Measurements from ENCODE around the gene RNF113A.

DNA sequence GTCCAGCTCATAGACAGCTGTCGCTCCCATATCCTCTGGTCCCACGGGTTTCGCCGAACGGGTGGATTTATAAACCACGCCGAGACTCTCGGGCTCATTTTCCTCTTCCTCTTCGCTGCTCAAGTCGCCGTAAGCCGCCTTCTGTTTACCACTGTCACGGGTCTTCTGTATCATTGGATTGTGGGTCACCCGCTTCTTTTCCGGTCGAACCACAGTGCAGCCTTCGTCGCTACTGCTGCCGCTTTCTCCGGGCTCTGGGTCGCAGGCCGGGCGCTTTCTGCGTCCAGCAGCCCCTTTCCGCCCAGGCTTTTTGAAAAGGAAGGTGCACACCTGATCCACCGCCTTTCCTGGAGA lies 311 bp downstream of the RNF113A start:
- TF ChIP-seq EZH2 (IDR thresholded peaks at IDR 0.05; ENCODE audit: borderline replicate concordance, low read depth, low read length, severe bottlenecking): no peak
- TF ChIP-seq, protein P1, sequence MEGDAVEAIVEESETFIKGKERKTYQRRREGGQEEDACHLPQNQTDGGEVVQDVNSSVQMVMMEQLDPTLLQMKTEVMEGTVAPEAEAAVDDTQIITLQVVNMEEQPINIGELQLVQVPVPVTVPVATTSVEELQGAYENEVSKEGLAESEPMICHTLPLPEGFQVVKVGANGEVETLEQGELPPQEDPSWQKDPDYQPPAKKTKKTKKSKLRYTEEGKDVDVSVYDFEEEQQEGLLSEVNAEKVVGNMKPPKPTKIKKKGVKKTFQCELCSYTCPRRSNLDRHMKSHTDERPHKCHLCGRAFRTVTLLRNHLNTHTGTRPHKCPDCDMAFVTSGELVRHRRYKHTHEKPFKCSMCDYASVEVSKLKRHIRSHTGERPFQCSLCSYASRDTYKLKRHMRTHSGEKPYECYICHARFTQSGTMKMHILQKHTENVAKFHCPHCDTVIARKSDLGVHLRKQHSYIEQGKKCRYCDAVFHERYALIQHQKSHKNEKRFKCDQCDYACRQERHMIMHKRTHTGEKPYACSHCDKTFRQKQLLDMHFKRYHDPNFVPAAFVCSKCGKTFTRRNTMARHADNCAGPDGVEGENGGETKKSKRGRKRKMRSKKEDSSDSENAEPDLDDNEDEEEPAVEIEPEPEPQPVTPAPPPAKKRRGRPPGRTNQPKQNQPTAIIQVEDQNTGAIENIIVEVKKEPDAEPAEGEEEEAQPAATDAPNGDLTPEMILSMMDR (IDR thresholded peaks at IDR 0.05; ENCODE audit: extremely low read depth in 1 of 2, insufficient read depth in 1 of 2, low read depth in 1 of 2, low read length in 2 of 2): no peak
- TF ChIP-seq POLR2AphosphoS5 (IDR thresholded peaks at IDR 0.05; ENCODE audit: insufficient read depth, low read depth, low read length): no peak
- no peak for TF ChIP-seq POLR2A (IDR thresholded peaks at IDR 0.05; ENCODE audit: low read depth, low read length)
- no peak for TF ChIP-seq GATA2 (IDR thresholded peaks at IDR 0.05; ENCODE audit: insufficient read depth, insufficient read length, low read depth, low read length)
- TF ChIP-seq, protein P2, sequence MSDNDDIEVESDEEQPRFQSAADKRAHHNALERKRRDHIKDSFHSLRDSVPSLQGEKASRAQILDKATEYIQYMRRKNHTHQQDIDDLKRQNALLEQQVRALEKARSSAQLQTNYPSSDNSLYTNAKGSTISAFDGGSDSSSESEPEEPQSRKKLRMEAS (IDR thresholded peaks at IDR 0.05; ENCODE audit: insufficient read depth, insufficient read length): no peak
